ENCODE data around the gene OR2S2.

DNA sequence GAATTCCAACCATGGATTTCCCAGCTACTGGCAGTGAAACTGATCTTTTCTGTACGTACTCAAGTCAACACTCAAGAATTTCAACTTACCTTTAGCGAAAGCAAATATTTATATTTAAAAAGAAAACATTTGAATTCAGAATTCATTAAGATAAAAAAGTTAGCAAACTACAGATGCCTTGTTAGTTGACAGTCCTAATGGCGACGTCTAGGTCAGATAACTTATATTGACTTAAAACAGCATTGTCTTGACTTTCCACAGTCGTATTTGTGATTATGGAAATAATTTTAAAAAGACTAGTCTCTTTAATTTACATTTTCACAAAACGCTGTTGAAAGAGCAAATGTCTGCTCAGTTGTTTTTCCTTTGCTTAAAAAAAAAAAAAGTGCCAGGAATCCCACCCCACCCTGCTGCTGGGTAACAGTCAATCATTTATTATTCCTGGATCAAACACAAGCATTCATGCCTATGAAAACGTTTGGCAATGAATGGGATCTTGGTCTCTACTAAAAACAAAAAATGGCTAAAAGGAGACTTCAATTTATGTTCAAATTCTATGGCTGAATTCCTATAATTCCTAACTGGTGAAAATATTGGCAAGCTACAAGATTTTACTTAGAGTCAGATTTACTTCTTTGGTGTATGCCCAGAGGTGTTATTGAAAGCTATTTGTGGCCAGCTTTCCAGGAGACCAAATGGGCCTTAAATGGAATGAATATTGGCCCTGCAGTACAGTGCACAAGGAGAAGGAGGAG is 22.0 kb downstream of the OR2S2 start:
- TF ChIP-seq EZH2phosphoT487 (IDR thresholded peaks at IDR 0.05; ENCODE audit: insufficient read depth, low read depth) (no peak), EZH2 (IDR thresholded peaks at IDR 0.05; ENCODE audit: insufficient read depth, poor library complexity, severe bottlenecking) (no peak)

Measured in GM23248 (cell line).